ENCODE measurements around the gene SEMA4G. TPM values are rescaled to one million over a fixed set of nuclear protein-coding genes. Genes with fewer than 3 reads are reported as not detected.
"Not testable (repeated sequence)": the region's sequence is repeated elsewhere in the genome, so short reads cannot be mapped to it uniquely, and the experiment has no call there.

SEMA4G gene
- total RNA-seq, 1 donor from 2014 or later = 2.1 TPM

- Histone ChIP-seq H3K9me3 (no peaks in the 10 kb centered on the region), H3K36me3 (peaks cover 0 to 5% of the 10 kb centered on the region in 2 donors), H3K4me3 (no peak overlapping the region), H3K27ac (no peak overlapping the region), H3K4me1 (peaks cover 8 to 9% of the 10 kb centered on the region in 2 donors), H3K27me3 (no peaks in the 10 kb centered on the region)
- no peak for TF ChIP-seq CTCF (IDR thresholded peaks at IDR 0.05)
- DNase-seq (ENCODE audit: low spot score in 2 of 2) = peak in 1 of 2 donors; percentile 52
- intact Hi-C loops (cut with DNase I) = no loop called here
These were observed 1.9 kb downstream of the SEMA4G start for GRCh38 chr10:100970914-100971811.

- Histone ChIP-seq H3K27ac (no peak overlapping the region), H3K4me3 (no peak overlapping the region), H3K36me3 (peaks cover 0 to 3% of the 10 kb centered on the region in 2 donors), H3K9me3 (no peaks in the 10 kb centered on the region), H3K4me1 (peaks cover 8 to 9% of the 10 kb centered on the region in 2 donors), H3K27me3 (no peaks in the 10 kb centered on the region)
- intact Hi-C loops (cut with DNase I) = no loop called here
- DNase-seq (ENCODE audit: low spot score in 2 of 2) = peak in 1 of 2 donors; percentile 51
- no peak for TF ChIP-seq CTCF (IDR thresholded peaks at IDR 0.05)
These were observed 3.0 kb downstream of the SEMA4G start for GRCh38 chr10:100972115-100972903.

GRCh38 chr10:100972904-100973535 is 3.7 kb downstream of the SEMA4G start:
- no peaks in the 10 kb centered on the region for H3K27me3 ChIP-seq
- intact Hi-C loops (cut with DNase I) = no loop called here
- H3K36me3 ChIP-seq = peaks cover 0 to 3% of the 10 kb centered on the region in 2 donors
- TF ChIP-seq CTCF (IDR thresholded peaks at IDR 0.05) = no peak
- peak in 1 of 2 donors; percentile 50 for DNase-seq (ENCODE audit: low spot score in 2 of 2)
- no peak overlapping the region for H3K4me3 ChIP-seq
- no peak overlapping the region for H3K27ac ChIP-seq
- H3K4me1 ChIP-seq = peaks cover 8 to 9% of the 10 kb centered on the region in 2 donors
- H3K9me3 ChIP-seq = no peaks in the 10 kb centered on the region

- DNase-seq (ENCODE audit: low spot score in 2 of 2); H3K9me3 ChIP-seq: not testable (repeated sequence)
These were observed 6.1 kb downstream of the SEMA4G start for GRCh38 chr10:100975397-100975796.

GRCh38 chr10:100976906-100977305 is 7.6 kb downstream of the SEMA4G start:
- intact Hi-C loops (cut with DNase I) = no loop called here
- no peaks in the 10 kb centered on the region for H3K9me3 ChIP-seq
- H3K27me3 ChIP-seq = no peaks in the 10 kb centered on the region
- no peak overlapping the region for H3K27ac ChIP-seq
- H3K36me3 ChIP-seq = peaks cover 24 to 32% of the 10 kb centered on the region in 2 donors
- DNase-seq (ENCODE audit: low spot score in 2 of 2) = no peak
- H3K4me1 ChIP-seq = no peaks in the 10 kb centered on the region
- H3K4me3 ChIP-seq = no peak overlapping the region
- TF ChIP-seq CTCF (IDR thresholded peaks at IDR 0.05) = no peak

More at GRCh38 chr10:100975397-100975796, 6.1 kb downstream of the SEMA4G start:
- H3K27me3 ChIP-seq; intact Hi-C loops (cut with DNase I); H3K4me3 ChIP-seq; H3K4me1 ChIP-seq; H3K27ac ChIP-seq: not testable (repeated sequence)
- peaks cover 11 to 19% of the 10 kb centered on the region in 2 donors for H3K36me3 ChIP-seq

All from ascending aorta (tissue), 2 donors.